Suprapubic skin (tissue), 4 donors: ENCODE data around the gene NTMT1. TPM values are rescaled to one million over a fixed set of nuclear protein-coding genes. Genes with fewer than 3 reads are reported as not detected.

Source experiments
- DNase-seq, 2 donors: peaks; one replicate each; pipeline ENCODE4 v3.0.0-alpha.2; 2019; ENCODE audit warnings: low spot score in 2 of 2
- H3K27ac ChIP-seq: fragments of 200-600 bp; sonication (generic); one replicate; pipeline ENCODE4 v1.5.1; 2019
- H3K27me3 ChIP-seq: fragments of 200-600 bp; sonication (generic); one replicate; pipeline ENCODE4 v1.5.1; 2019
- H3K36me3 ChIP-seq: fragments of 200-600 bp; sonication (generic); one replicate; pipeline ENCODE4 v1.5.1; 2019
- H3K4me1 ChIP-seq: fragments of 200-600 bp; sonication (generic); one replicate; pipeline ENCODE4 v1.5.1; 2019
- H3K4me3 ChIP-seq: fragments of 200-600 bp; sonication (generic); one replicate; pipeline ENCODE4 v1.5.1; 2019; ENCODE audit warnings: mild to moderate bottlenecking
- H3K9me3 ChIP-seq: fragments of 200-600 bp; sonication (generic); one replicate; pipeline ENCODE4 v1.5.1; 2019
- EP300 ChIP-seq: sonication (generic); formaldehyde crosslinking; IDR thresholded peaks from one replicate; pipeline ENCODE4 v1.6.1; 2017; ENCODE audit warnings: antibody characterized with exemption
- POLR2A ChIP-seq, 2 donors: fragments of 450-650 bp; IDR thresholded peaks; one replicate each; pipeline ENCODE4 v1.6.1; 2017; ENCODE audit warnings: antibody characterized with exemption in 2 of 2, mild to moderate bottlenecking in 2 of 2, moderate library complexity in 2 of 2
- POLR2AphosphoS5 ChIP-seq, 3 donors: sonication (generic); formaldehyde crosslinking; IDR thresholded peaks; one replicate each; pipeline ENCODE4 v1.6.1; 2017; ENCODE audit warnings: antibody characterized with exemption in 3 of 3
- WGBS: methylation state at CpG from one replicate; pipeline ENCODE4 v1.1.5; 2018; 5-methylcytosine and 5-hydroxymethylcytosine counted together
- total RNA-seq, 4 donors: library from RNA; depleted of rRNA; stranded (reverse); fragments of >200 nt; gene quantifications; one replicate each; pipeline ENCODE4 v1.1.0, GENCODE V29; 2016
- TF ChIP-seq, protein P1 (sequence below), 2 donors: fragments of 200-600 bp in 1 of 2; fragments of 450-650 bp in 1 of 2; sonication (generic) in 1 of 2; IDR thresholded peaks; one replicate each; pipeline ENCODE4 v1.5.1; 2016 to 2019; ENCODE audit warnings: antibody characterized with exemption in 2 of 2, mild to moderate bottlenecking in 1 of 2, moderate library complexity in 1 of 2

Gene NTMT1
- total RNA-seq, 4 donors from 2014 or later = 19.4 to 25.0 (median 20.8) TPM

- peaks cover 30% of the 10 kb centered on the region for H3K4me1 ChIP-seq
- no peak for DNase-seq
- no peaks in the 10 kb centered on the region for H3K27me3 ChIP-seq
- no peaks in the 10 kb centered on the region for H3K36me3 ChIP-seq
- peak in 1 of 3 donors; percentile 10 for TF ChIP-seq POLR2AphosphoS5 (IDR thresholded peaks at IDR 0.05)
- no peak for TF ChIP-seq EP300
- no peak overlapping the region for H3K4me3 ChIP-seq
- WGBS = 46% methylated on average over 8 of the region's 12 CpGs
- H3K27ac ChIP-seq = peak overlapping the region; percentile 47
- H3K9me3 ChIP-seq = no peaks in the 10 kb centered on the region
Measured at GRCh38 chr9:129676975-129677374, 51.0 kb downstream of the NTMT1 start.

DNA sequence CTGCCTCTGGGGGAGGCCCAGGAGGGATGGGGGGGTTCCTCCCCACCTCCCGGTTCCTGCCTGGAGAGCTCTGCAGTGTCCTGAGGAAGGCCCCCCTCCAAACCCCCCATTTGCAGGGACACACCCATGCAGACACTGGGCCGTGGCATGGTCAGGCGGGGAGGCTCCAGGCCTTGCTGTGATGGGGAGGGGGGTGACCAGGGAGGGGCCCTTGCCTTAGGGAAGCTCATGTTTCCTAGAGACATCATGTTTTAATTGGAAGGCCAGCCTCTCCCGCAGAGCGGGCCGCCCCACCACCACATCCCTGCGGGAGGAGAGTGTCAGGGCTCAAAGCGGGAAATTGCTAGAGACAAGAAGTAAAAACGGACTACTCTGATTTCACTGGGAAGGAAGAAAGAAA lies 51.5 kb downstream of the NTMT1 start:
- WGBS = 43% methylated on average over 8 of the region's 9 CpGs
- Histone ChIP-seq H3K36me3 (no peaks in the 10 kb centered on the region), H3K27me3 (no peaks in the 10 kb centered on the region), H3K4me3 (no peak overlapping the region), H3K27ac (peak overlapping the region; percentile 47), H3K4me1 (peaks cover 35% of the 10 kb centered on the region), H3K9me3 (no peaks in the 10 kb centered on the region)
- TF ChIP-seq POLR2A (IDR thresholded peaks at IDR 0.05) (no peak), POLR2AphosphoS5 (IDR thresholded peaks at IDR 0.05) (no peak), EP300 (no peak)
- TF ChIP-seq, protein P1, sequence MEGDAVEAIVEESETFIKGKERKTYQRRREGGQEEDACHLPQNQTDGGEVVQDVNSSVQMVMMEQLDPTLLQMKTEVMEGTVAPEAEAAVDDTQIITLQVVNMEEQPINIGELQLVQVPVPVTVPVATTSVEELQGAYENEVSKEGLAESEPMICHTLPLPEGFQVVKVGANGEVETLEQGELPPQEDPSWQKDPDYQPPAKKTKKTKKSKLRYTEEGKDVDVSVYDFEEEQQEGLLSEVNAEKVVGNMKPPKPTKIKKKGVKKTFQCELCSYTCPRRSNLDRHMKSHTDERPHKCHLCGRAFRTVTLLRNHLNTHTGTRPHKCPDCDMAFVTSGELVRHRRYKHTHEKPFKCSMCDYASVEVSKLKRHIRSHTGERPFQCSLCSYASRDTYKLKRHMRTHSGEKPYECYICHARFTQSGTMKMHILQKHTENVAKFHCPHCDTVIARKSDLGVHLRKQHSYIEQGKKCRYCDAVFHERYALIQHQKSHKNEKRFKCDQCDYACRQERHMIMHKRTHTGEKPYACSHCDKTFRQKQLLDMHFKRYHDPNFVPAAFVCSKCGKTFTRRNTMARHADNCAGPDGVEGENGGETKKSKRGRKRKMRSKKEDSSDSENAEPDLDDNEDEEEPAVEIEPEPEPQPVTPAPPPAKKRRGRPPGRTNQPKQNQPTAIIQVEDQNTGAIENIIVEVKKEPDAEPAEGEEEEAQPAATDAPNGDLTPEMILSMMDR (IDR thresholded peaks at IDR 0.05) = no peak
- DNase-seq = no peak

DNA sequence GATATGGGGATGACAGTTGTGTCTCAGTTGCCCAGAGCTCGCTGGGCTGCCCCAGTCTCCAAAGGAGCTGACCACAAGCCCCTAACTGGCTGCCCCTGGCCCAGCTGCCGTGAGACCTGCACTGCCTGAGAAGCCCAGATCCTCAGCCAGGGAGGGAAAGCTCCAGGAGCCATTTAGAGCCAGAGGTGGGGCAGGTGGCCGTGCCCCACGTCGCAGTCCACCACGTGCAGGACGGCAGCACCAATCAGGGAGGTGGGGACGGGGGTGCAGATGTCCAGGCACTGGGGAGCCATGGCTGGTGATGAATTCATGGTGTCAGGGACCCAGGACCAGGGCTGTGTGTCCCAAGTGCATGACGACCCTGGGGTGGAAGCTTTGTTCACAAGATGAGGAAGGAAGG lies 52.9 kb downstream of the NTMT1 start:
- H3K27ac ChIP-seq = no peak overlapping the region
- peaks cover 36% of the 10 kb centered on the region for H3K4me1 ChIP-seq
- H3K27me3 ChIP-seq = no peaks in the 10 kb centered on the region
- WGBS = 79% methylated on average over 8 of the region's 9 CpGs
- H3K9me3 ChIP-seq = no peaks in the 10 kb centered on the region
- H3K36me3 ChIP-seq = no peaks in the 10 kb centered on the region
- TF ChIP-seq POLR2AphosphoS5 (IDR thresholded peaks at IDR 0.05) = no peak
- TF ChIP-seq POLR2A (IDR thresholded peaks at IDR 0.05) = no peak
- no peak for TF ChIP-seq EP300
- TF ChIP-seq, protein P1 (IDR thresholded peaks at IDR 0.05) = no peak
- no peak for DNase-seq
- no peak overlapping the region for H3K4me3 ChIP-seq

GRCh38 chr9:129679537-129679936 lies 53.6 kb downstream of the NTMT1 start:
- no peaks in the 10 kb centered on the region for H3K27me3 ChIP-seq
- no peak overlapping the region for H3K27ac ChIP-seq
- H3K4me3 ChIP-seq = no peak overlapping the region
- no peaks in the 10 kb centered on the region for H3K36me3 ChIP-seq
- no peak for DNase-seq
- peaks cover 36% of the 10 kb centered on the region for H3K4me1 ChIP-seq
- 79% methylated on average over 6 of the region's 9 CpGs for WGBS
- H3K9me3 ChIP-seq = no peaks in the 10 kb centered on the region
- TF ChIP-seq, protein P1 (IDR thresholded peaks at IDR 0.05) = no peak
- TF ChIP-seq POLR2AphosphoS5 (IDR thresholded peaks at IDR 0.05) (no peak), EP300 (no peak), POLR2A (IDR thresholded peaks at IDR 0.05) (no peak)

GRCh38 chr9:129681924-129682323 lies 56.0 kb downstream of the NTMT1 start:
- peak overlapping the region; percentile 26 for H3K27ac ChIP-seq
- H3K36me3 ChIP-seq = no peaks in the 10 kb centered on the region
- no peak for DNase-seq
- H3K9me3 ChIP-seq = no peaks in the 10 kb centered on the region
- H3K4me3 ChIP-seq = no peak overlapping the region
- H3K27me3 ChIP-seq = no peaks in the 10 kb centered on the region
- 56% methylated on average over 9 of the region's 11 CpGs for WGBS
- TF ChIP-seq POLR2A (IDR thresholded peaks at IDR 0.05) (no peak), EP300 (no peak), POLR2AphosphoS5 (IDR thresholded peaks at IDR 0.05) (no peak)
- TF ChIP-seq, protein P1 (IDR thresholded peaks at IDR 0.05) = no peak
- H3K4me1 ChIP-seq = peaks cover 17% of the 10 kb centered on the region

GRCh38 chr9:129682381-129682780 lies 56.4 kb downstream of the NTMT1 start:
- 71% methylated on average over 5 of the region's 7 CpGs for WGBS
- no peak overlapping the region for H3K4me3 ChIP-seq
- H3K27ac ChIP-seq = peak overlapping the region; percentile 26
- peaks cover 14% of the 10 kb centered on the region for H3K4me1 ChIP-seq
- H3K36me3 ChIP-seq = no peaks in the 10 kb centered on the region
- TF ChIP-seq EP300 (no peak), POLR2A (IDR thresholded peaks at IDR 0.05) (no peak), POLR2AphosphoS5 (IDR thresholded peaks at IDR 0.05) (no peak)
- TF ChIP-seq, protein P1 (IDR thresholded peaks at IDR 0.05) = no peak
- no peaks in the 10 kb centered on the region for H3K27me3 ChIP-seq
- no peak for DNase-seq
- no peaks in the 10 kb centered on the region for H3K9me3 ChIP-seq
